LNCaP clone FGC (cell line): ENCODE results near the gene STAP2.

Experiments
- DNase-seq: peaks from one replicate; pipeline ENCODE4 v3.0.0-alpha.2; 2011; ENCODE audit warnings: low read depth
- H3K4me3 ChIP-seq: 2 replicates; pipeline ENCODE4 v1.5.1; 2011; ENCODE audit warnings: mild to moderate bottlenecking, low read depth, low read length, control low read depth
- TF ChIP-seq, protein P1 (sequence below): IDR thresholded peaks from 2 replicates; pipeline ENCODE4 v1.5.1; 2012; ENCODE audit warnings: mild to moderate bottlenecking; ENCODE audit not compliant: control insufficient read depth, insufficient read depth; ENCODE audit errors: extremely low read depth

The STAP2 gene

DNA sequence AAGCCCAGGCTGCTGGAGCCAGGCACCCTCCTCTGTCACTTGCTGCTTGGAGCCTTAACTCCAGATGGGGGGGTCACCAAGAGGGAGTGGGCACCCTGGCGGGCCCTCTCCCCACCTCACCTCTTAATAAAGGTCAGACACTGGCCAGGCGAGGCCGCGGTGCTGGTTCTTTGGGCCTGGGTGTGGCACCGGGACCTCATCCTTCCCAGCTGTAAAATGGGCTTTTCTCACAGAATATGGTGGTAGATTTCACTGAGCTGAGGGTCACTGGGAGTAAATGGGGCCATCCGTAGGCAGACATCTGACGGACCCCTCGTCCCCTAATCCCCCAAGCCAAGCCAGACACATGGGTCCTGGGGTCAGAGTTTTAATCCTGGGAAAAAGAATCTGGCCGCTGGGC is 14.9 kb downstream of the STAP2 start:
- no peak for DNase-seq
- no peak overlapping the region for H3K4me3 ChIP-seq
- TF ChIP-seq, protein P1, sequence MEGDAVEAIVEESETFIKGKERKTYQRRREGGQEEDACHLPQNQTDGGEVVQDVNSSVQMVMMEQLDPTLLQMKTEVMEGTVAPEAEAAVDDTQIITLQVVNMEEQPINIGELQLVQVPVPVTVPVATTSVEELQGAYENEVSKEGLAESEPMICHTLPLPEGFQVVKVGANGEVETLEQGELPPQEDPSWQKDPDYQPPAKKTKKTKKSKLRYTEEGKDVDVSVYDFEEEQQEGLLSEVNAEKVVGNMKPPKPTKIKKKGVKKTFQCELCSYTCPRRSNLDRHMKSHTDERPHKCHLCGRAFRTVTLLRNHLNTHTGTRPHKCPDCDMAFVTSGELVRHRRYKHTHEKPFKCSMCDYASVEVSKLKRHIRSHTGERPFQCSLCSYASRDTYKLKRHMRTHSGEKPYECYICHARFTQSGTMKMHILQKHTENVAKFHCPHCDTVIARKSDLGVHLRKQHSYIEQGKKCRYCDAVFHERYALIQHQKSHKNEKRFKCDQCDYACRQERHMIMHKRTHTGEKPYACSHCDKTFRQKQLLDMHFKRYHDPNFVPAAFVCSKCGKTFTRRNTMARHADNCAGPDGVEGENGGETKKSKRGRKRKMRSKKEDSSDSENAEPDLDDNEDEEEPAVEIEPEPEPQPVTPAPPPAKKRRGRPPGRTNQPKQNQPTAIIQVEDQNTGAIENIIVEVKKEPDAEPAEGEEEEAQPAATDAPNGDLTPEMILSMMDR, result no peak

DNA sequence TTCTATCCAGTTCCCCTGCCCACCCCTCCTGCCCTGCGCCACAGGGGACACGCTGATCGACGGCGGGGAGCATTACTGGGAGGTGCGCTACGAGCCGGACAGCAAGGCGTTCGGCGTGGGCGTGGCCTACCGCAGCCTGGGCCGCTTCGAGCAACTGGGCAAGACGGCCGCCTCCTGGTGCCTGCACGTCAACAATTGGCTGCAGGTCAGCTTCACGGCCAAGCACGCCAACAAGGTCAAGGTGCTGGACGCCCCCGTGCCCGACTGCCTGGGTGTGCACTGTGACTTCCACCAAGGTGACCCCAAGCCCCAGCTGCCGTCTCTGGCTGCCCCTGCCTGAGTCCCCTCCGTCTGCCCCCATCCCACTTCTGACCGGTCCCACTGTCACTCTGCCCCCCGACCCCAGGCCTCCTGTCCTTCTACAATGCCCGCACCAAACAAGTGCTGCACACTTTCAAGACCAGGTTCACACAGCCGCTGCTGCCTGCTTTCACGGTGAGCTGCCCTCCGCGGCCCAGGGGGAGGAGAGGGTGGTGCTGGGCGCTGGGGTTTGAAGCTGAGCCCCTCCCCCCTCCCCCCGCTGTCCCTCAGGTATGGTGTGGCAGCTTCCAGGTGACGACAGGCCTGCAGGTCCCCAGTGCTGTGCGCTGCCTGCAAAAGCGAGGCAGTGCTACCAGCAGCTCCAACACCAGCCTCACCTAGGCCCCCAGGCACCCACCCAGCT is 15.5 kb downstream of the STAP2 start:
- no peak overlapping the region for H3K4me3 ChIP-seq
- no peak for DNase-seq
- TF ChIP-seq, protein P1, result no peak

DNA sequence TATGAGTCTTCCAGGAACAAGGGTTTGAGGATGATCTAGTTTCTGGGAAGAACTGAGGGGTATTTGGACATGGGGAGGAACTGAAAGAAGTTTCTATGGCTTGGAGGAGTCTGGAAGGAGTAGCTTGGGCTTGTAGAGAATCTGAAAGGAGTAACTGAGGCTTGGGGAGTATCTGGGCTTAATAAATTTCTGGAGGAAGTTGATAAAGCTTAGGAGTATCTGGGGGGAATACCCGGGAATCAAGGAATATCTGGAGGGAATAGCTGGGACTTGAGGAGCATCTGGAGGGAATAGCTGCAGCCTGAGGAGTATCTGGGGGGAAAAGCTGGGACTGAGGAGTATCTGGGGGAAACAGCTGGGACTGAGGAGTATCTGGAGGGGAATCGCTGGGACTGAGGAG is 18.2 kb downstream of the STAP2 start:
- TF ChIP-seq, protein P1, result no peak
- DNase-seq, result no peak
- no peak overlapping the region for H3K4me3 ChIP-seq

DNA sequence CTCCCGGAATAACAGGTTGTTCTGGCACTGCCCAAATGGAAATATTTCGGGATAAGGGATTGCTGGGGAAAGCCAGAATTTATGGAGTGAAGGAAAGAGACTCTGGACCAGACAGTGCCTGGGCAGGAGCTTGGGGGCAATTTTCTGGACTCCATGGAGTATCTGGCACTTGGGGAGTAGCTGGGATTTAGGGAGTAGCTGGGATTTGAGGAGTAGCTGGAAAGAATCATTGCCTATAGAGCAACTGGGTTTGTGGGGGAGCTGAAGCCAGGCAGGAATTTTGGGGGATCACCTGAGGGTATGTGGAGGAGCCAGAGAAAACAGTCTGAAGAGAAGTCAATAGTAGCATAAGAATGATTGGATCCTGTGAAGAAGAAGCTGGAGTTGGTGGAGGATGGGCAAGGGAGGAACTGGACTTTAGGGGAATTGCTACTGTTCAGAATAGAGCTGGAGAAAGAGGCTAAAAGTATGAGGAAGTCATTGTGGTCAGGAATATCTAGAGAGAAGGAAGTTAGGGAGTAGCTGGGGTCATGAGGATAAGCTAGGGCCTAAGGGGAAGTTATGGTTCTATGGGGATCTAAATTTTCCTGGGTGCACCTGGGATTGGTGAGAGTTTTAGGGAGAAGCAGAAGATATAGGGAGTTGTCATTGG is 19.4 kb downstream of the STAP2 start:
- TF ChIP-seq, protein P1, result no peak
- no peak for DNase-seq
- no peak overlapping the region for H3K4me3 ChIP-seq

DNA sequence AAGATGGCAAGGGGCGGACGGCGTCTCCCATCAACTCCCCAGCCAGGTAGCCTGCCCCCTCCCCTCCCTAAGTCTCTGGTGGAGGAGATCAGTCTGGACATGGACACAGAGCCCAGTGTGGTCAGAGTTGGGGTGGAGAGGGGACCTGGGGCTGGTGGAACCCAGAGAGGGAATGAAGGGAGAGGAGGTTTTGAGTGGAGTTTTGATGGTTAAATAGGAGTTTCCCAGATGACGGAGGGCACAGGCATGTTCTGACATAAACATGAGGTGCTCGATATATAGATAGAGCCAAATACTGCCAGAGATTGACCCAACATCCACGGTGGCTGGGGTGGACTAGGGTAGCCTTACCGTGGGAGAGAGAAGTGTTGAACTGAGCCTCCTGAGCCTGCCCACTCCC is 20.2 kb downstream of the STAP2 start:
- TF ChIP-seq, protein P1, result no peak

DNA sequence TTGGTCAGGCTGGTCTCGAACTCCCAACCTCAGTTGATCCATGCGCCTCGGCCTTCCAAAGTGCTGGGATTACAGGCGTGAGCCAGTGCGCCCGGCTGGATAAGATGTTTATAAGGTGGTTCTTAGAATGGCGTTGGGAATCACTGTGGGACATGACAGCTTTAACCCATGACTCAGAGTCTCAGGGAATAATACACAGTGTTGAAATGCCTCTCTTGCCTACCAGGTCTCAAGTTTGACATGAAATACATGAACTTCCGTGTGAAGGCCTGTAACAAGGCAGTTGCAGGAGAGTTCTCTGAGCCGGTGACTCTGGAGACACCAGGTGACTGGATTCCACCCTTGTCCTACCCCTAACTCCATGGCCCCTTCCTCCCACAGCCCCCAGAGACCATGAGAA is 21.7 kb downstream of the STAP2 start:
- TF ChIP-seq, protein P1, result no peak
- DNase-seq, result no peak

More for the DNA sequence above, 20.2 kb downstream of the STAP2 start:
- H3K4me3 ChIP-seq, result no peak overlapping the region
- DNase-seq, result no peak

DNA sequence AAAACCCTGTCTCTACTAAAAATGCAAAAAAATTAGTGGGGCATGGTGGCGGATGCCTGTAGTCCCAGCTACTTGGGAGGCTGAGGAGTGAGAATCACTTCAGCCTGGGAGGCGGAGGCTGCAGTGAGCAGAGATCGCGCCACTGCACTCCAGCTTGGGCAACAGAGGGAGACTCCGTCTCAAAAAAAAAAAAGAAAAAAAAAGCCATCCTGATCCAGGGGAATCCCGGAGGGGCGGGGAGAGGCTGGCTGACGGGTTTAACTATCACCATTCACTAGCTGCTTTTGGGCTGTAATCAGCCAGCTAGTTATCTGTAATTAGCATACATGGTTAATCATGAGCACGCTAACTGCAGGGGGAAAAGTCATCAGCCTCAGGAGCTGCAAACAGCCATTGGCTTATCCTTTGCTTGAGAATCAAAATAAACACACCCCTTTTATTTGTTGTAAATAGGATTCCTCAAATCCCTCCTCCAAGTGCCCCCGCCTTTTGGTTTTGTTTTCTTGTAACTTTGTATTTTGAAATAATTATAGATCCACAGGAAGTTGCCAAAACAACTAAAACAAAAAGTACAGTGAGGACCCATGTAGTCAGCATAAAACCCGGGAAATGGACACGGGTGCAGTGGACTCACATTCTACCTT is 24.7 kb downstream of the STAP2 start:
- TF ChIP-seq, protein P1, result no peak
- no peak for DNase-seq

More for the DNA sequence above, 21.7 kb downstream of the STAP2 start:
- H3K4me3 ChIP-seq, result no peak overlapping the region

More for the DNA sequence above, 24.7 kb downstream of the STAP2 start:
- H3K4me3 ChIP-seq, result no peak overlapping the region
